Raji (cell line): ENCODE data around the gene FNDC3A.

Experiments used
- POLR2A ChIP-seq: IDR thresholded peaks from 2 replicates; pipeline ENCODE4 v1.6.1; 2011; ENCODE audit warnings: low read depth, low read length, control low read depth; ENCODE audit not compliant: insufficient read depth

The FNDC3A gene

DNA sequence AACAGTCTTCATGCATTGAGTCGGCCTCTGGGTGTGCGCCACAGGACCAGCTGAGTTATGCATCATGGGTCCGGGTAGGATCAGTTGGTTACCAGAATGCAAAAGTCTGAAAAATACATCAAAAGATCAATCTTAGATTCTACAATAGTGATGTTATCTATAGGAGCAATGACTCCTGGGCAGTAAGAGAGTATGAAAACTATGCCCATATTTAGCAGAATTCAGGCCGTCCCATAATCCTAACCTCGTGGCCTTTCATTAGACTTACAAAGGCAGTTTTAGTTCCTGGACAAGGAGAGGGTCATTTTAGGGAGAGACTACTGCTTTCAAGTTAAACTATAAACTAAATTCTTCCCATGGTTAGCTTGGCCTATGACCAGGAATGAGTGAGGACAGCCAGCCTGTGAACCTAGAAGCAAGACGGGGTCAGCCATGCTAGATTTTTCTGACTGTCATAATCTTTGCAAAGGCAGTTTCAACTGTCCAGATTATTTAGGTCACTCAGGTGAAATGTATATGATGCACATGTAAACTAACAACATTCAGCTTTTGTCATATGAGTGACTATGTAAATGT is 260.2 kb downstream of the FNDC3A start:
- TF ChIP-seq POLR2A = no peak

DNA sequence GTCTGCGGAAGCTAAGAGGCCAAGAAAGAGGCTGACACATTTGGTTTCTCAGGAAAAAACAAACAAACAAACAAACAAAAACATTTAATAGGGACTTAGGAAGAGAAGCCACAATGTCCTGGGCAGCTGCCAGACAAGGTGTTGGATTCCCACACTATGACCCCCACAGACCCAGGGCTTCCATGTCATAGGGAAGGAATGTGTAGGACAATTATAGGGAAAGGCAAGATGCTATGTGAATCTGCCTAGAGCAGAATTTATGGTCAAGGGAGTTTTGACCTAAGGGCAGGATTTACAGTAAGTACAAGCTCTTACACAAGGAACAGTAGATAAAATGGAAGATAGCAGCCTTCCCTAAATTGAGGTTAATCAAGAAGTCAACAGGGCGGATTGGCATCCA is 262.9 kb downstream of the FNDC3A start:
- no peak for TF ChIP-seq POLR2A

DNA sequence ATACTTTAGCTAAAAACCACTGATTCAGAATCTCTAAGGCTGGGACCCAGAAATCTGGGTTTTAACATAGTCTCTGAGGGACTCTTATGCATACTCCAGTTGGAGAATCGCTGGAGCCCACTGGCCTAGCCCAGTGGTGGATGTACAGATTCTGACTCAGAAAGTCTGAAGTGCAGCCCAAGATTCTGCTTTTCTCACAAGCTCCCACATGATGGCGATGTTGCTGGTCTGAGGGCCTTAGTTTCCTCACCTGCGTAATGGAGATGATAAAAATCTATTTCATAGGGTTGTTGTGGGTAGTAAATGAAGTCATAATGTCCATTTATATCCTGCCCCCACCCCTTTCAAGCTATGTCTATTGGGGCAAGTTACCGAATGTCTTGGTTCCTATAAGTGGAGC is 264.3 kb downstream of the FNDC3A start:
- no peak for TF ChIP-seq POLR2A

DNA sequence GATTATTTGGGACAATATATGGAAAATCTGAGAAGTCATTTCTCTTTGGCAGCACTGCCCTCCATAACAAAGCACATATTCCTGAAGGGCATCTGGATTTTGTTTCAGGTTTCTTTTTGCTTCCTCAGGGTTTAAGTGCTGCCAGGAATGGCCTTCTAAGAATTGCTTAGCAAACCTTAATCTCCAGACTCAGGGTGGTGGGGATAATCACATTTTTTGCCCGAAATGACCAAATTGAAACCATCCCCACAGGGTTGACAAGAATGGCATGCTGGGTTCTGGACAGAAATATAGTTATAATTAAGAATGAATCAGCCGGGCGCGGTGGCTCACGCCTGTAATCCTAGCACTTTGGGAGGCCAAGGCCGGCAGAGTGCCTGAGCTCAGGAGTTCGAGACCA is 265.6 kb downstream of the FNDC3A start:
- TF ChIP-seq POLR2A = no peak

DNA sequence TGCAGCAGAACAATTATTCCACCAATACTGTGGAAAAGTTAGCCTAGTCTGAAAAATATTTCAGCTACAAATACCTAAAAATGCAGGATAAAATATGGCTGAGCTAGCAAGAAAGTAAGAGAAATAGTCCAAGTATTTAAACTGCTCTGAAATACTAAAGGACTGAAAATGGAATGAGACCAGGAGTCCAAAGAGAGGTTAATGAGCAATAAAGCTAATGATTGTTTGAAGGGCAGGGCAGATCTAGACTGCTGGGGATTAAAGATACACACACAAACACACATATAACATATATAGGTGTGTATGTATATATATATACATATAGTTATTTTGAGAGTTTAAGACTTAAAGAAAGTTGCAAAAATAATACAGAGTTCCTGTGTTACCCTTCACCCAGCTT is 269.4 kb downstream of the FNDC3A start:
- no peak for TF ChIP-seq POLR2A

DNA sequence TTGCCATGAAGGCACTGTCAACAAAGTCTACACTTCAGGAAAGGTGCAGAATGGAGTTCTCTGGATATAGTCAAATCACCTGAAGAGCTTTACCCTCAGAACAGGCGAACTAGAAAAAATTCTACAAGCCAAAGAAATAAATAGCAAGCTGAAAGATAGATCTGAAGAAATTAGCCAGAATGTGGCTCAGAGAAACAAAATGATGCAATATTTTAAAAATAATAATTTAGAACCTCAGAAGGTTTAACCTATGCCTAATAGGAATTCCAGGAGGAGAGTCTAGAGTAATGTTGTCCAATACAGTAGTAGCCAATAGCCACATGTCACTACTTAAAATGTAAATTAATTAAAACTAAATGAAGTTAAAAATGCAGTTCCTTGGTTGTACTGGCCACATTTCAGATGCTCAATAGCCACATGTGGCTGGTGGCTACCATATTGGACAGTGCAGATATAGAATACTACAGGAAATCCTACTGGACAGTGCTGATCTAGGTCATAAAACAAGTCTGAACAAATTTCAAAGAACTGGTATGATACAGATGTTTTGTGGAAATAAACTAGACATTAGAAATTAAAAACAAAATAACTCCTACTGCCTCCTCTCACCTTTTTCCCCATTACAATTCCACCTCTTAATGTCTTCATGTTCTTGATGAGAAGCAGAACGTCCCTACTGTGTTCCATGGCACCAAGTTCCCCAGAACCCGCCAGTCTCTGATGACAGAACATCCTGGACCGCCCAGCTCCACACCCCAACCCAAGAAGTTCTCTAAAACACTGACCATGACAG is 271.3 kb downstream of the FNDC3A start:
- no peak for TF ChIP-seq POLR2A

DNA sequence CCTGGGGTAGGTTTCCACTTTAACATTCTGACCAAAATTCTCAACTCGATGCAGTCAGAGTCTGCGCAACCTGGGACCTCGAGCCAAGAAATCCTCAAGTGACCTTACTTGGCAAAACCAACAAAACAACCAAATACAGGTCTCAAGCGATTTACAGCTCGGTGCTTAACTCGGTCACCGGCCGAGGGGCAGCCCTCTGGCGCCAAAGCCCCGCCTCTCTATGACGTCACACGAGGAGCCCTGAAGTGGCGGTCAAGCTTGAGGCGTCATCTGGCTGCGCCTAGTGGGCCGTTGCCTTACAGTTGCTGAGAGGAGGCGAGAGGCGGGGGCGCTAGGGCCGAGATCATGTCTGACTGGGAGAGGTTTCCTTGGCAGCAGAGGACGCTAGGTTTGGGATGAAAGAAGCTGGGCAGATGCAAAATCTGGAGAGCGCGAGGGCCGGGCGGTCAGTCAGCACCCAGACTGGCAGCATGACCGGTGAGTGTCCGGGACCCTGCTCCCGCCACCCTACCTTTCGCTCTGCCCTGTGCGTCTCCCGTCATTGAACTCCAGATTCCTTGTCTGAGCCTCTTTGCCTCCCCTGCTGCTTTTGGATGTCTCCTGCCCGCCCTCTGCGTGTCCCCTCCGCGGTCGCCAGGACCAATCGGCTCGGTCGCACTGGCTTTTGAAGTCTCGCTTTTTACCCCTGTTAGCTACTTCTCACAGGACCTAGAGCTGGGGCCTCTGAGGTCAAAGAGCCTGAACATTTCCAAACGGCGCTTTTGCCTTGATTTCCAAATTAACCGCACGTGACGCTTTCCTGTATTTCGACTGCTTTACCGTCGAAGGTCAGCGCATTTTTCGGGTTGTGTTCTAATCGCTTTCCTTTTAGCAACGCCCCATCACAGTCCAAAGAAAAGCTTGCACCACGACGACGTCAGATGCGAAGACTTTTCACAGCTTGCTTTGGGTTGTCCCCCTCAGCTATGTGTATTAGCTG is 272.2 kb downstream of the FNDC3A start, which contains the start of gene CDADC1:
CDADC1 (plus strand) TSS at position 283 of the 979 bp plus-strand sequence; CDS start at position 396, 113 bp downstream.
- TF ChIP-seq POLR2A = peak; percentile 91

DNA sequence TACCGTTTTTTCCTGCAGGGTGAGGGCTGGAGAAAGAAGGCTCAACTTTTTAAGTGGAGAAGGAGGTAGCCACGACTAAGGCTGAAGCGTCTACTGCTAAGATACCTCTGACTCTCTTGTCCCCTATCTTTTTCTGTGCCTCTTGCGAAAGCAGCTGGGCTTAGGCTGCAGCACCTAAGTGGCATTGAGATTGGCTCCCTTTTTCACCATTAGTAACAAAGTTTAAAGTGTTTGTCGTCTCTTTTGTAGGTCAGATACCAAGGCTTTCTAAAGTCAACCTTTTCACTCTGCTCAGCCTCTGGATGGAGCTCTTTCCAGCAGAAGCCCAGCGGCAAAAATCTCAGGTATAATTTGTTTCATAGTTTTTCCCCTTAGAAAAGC is 272.9 kb downstream of the FNDC3A start:
- TF ChIP-seq POLR2A = no peak

DNA sequence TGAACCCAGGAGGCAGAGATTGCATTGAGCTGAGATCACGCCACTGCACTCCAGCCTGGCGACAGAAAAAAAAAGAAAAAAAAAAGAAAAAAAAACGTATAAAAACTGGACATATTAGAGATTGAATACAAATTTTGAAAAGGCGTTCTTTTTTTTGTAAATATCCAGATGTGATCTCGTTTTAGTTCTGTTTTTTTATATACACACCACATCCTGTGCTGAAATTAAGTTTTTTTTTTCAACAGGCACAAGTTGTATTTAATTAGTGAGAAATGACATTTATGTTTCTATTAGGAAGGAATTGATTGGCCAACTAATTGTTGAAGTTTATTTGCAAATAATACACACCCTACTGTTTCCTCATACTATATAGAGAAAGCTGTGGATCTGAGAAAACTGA is 275.6 kb downstream of the FNDC3A start:
- TF ChIP-seq POLR2A = no peak

DNA sequence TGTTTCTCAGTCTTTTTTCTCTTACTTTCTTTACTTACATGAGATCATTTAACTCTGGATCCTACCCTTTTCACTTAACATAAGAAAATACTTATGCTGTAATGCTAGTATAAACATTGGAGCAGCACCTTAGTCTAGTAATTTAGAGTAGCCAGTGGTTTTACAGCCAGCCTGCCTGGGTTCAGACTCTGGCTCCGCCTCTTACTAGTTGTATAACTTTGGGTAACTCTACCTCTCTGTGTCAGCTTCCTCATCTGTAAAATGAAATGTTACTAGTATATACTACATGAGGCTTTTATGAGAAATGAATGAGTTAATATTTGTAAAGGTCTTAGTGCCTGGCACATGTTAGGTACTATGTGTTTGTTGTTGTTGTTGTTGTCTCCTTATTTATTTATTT is 277.6 kb downstream of the FNDC3A start:
- no peak for TF ChIP-seq POLR2A

DNA sequence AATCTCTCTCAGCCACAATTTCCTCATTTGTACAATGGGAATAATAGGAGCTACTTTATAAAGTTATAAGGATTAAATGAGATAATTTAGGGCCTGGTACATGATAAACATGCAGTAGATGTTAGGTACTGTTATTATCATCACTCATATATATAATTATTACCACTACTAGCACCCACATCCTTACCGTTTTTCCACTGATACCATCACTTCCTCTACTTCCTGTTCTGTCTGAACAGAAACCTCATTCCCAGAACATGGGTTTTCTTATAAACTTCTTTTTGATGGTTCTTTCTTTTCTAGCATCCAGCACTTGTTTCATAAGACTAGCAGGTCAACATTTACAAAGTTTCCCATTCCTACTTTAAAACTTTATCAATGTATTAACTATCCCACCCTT is 278.3 kb downstream of the FNDC3A start:
- no peak for TF ChIP-seq POLR2A

DNA sequence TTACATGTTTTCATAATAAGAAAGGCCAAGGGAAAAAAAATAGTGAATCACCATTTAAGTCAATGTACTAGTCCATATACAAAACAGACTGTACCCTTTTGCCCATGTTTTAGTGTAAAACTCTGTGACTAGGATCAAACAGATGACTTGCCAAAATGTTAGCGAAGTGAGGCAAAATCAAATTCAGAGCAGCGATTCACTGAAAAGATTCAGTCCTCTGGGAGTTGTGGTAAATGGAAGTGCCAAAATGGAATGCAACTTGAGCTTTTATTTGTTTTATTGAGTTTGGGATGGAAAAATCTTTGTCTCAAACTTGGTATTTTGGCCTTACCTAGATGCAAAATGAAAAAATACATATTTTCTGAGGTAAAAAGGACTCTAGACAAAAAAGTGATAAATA is 281.1 kb downstream of the FNDC3A start:
- no peak for TF ChIP-seq POLR2A

DNA sequence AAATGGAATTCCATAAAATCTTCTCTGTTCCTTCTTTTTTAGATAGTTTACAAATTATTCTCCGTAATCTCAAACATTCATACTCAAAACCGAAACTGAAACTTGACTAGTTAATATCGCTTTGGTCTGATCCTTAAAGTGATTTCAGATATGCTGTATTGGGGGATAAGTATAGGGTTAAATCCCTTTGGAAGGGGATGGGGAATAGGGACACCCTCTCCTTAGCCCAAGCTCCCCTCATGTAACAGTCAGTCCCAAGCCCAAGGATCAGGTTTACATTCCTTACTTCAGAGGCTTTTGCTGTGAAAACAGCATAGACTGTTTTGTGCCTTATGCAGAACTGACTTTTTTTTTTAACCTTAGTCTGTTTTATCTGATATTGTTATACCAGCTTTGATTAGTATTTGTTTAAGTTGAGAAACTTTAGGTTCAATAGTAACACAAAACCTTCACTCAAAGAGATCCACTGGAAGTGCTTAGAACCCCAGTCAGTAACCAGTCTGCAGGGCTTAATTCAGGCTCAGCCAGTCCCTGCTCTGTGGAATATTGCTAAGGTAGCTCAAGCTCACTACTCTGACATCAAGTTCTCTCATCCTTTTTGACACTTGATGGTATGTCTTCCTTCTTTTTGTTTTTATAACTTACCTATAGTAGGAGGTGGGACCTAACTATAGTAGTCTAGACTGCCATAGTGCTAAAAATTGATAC is 282.5 kb downstream of the FNDC3A start:
- no peak for TF ChIP-seq POLR2A
